Choroid plexus epithelial cell (primary cell): ENCODE results near the gene SNAPC2.

Experiments
- DNase-seq: peaks from one replicate; pipeline ENCODE4 v3.0.0-alpha.2; 2010; ENCODE audit warnings: low read depth
- H3K4me3 ChIP-seq: 2 replicates; pipeline ENCODE4 v1.5.1; 2011; ENCODE audit warnings: low read depth, mild to moderate bottlenecking, control low read depth, low read length, moderate library complexity
- CTCF ChIP-seq: conservative IDR thresholded peaks from 2 replicates; pipeline ENCODE4 v1.5.1; 2011; ENCODE audit warnings: low read depth, mild to moderate bottlenecking, control low read depth, inconsistent platforms, low read length, moderate library complexity

The SNAPC2 gene

GRCh38 chr19:7907122-7907521 is 13.0 kb upstream of the SNAPC2 start:
- no peak for TF ChIP-seq CTCF
- DNase-seq, result no peak
- no peak overlapping the region for H3K4me3 ChIP-seq

GRCh38 chr19:7907544-7907943 is 12.6 kb upstream of the SNAPC2 start:
- no peak overlapping the region for H3K4me3 ChIP-seq
- no peak for TF ChIP-seq CTCF
- DNase-seq, result no peak

- H3K4me3 ChIP-seq, result no peak overlapping the region
- TF ChIP-seq CTCF, result no peak
- DNase-seq, result no peak
Measured at GRCh38 chr19:7908078-7908699, 11.9 kb upstream of the SNAPC2 start.

GRCh38 chr19:7908742-7909461 is 11.2 kb upstream of the SNAPC2 start:
- no peak overlapping the region for H3K4me3 ChIP-seq

GRCh38 chr19:7909471-7910067 is 10.6 kb upstream of the SNAPC2 start:
- no peak for TF ChIP-seq CTCF
- no peak overlapping the region for H3K4me3 ChIP-seq
- no peak for DNase-seq

More at GRCh38 chr19:7908742-7909461, 11.2 kb upstream of the SNAPC2 start:
- peak; percentile 13 for TF ChIP-seq CTCF
- DNase-seq, result no peak

- no peak overlapping the region for H3K4me3 ChIP-seq
- no peak for DNase-seq
- TF ChIP-seq CTCF, result no peak
Measured at GRCh38 chr19:7910321-7911161, 9.6 kb upstream of the SNAPC2 start.
